Measurements from ENCODE around the gene ADORA2A.

Gene ADORA2A

GRCh38 chr22:24404561-24405275 lies 22.7 kb upstream of the ADORA2A start:
- DNase-seq = no peak

- DNase-seq = no peak
These were observed 21.6 kb upstream of the ADORA2A start for GRCh38 chr22:24405631-24406321.

GRCh38 chr22:24406322-24407277 lies 20.8 kb upstream of the ADORA2A start:
- no peak for DNase-seq

- DNase-seq = no peak
These were observed 20.1 kb upstream of the ADORA2A start for GRCh38 chr22:24407278-24407665.

GRCh38 chr22:24407884-24408283 lies 19.5 kb upstream of the ADORA2A start:
- no peak for DNase-seq

- no peak for DNase-seq
These were observed 18.8 kb upstream of the ADORA2A start for GRCh38 chr22:24408630-24409029.

- DNase-seq = no peak
These were observed 17.7 kb upstream of the ADORA2A start for GRCh38 chr22:24409707-24410106.

GRCh38 chr22:24410110-24410856 lies 17.1 kb upstream of the ADORA2A start:
- no peak for DNase-seq

GRCh38 chr22:24411256-24412004 lies 16.0 kb upstream of the ADORA2A start:
- DNase-seq = no peak

GRCh38 chr22:24412274-24412673 lies 15.1 kb upstream of the ADORA2A start:
- no peak for DNase-seq

GRCh38 chr22:24413271-24413670 lies 14.1 kb upstream of the ADORA2A start:
- DNase-seq = no peak

- DNase-seq = no peak
These were observed 13.5 kb upstream of the ADORA2A start for GRCh38 chr22:24413736-24414385.

- DNase-seq = no peak
These were observed 12.9 kb upstream of the ADORA2A start for GRCh38 chr22:24414523-24414922.

- DNase-seq = no peak
These were observed 12.1 kb upstream of the ADORA2A start for GRCh38 chr22:24414984-24415945.

- DNase-seq = no peak
These were observed 11.3 kb upstream of the ADORA2A start for GRCh38 chr22:24416095-24416494.

- DNase-seq = no peak
These were observed 10.8 kb upstream of the ADORA2A start for GRCh38 chr22:24416611-24417010.

- no peak for DNase-seq
These were observed 10.2 kb upstream of the ADORA2A start for GRCh38 chr22:24417200-24417599.

GRCh38 chr22:24417901-24418641 lies 9.3 kb upstream of the ADORA2A start:
- DNase-seq = no peak

- no peak for DNase-seq
These were observed 8.5 kb upstream of the ADORA2A start for GRCh38 chr22:24418786-24419474.
